ENCODE results near the gene KIF3B. TPM values are rescaled to one million over a fixed set of nuclear protein-coding genes. Genes with fewer than 3 reads are reported as not detected.

Gene KIF3B
- total RNA-seq, 3 donors from 2014 or later = 69.3 to 90.4 (median 78.9) TPM

DNA sequence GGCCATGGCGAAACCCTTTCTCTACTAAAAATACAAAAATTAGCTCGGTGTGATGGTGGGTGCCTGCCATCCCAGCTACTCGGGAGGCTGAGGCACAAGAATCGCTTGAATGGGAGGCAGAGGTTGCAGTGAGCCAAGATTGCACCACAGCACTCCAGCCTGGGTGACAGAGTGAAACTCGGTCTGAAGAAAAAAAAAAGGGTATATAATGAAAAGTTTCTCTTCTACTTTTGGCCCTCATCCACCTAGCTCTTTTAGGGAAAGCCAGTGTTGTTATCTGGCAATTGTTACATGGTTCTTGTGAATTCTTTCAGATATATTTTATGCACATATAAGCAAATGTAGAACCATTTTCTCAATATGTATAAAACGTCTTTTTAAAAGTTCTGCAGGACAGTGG is 19.0 kb downstream of the KIF3B start:
- Mint-ChIP-seq H3K4me3 (no peak overlapping the region), H3K27me3 (ENCODE audit: low read depth) (no peaks in the 10 kb centered on the region), H3K4me1 (ENCODE audit: low read depth) (peaks cover 31% of the 10 kb centered on the region), H3K36me3 (ENCODE audit: insufficient read depth) (peaks cover 9% of the 10 kb centered on the region), H3K9me3 (no peaks in the 10 kb centered on the region)
- ATAC-seq = no peak
- no peak for DNase-seq

DNA sequence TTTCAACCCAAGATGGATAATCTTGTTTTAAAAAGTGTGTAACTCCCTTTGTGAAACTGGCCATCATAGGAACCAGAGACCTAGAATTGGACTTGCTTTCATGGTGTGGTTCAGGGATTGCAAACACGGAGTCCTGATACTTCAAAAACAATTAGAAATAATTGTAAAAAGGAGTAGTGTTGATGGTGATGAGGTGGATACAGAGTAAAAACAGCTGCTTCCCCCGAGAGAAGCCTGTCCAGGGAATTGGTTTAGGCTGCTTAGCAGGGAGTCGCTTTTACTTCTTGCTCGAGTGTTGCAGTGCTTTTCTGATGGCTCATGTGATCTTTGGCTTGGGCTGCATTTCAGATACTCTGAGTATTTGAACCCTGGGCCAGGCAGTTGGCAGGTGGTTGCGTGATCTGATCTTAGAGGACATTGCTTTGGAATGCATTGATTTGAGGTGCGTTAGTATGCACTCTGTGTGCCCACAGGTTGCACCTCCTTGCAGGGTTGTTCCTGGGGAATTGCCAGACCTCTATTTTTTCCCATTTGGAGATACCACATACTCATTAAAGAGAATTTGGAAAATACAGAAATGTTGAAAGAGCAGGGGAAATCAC is 19.5 kb downstream of the KIF3B start:
- H3K4me3 Mint-ChIP-seq = no peak overlapping the region
- peaks cover 14% of the 10 kb centered on the region for H3K36me3 Mint-ChIP-seq (ENCODE audit: insufficient read depth)
- no peaks in the 10 kb centered on the region for H3K9me3 Mint-ChIP-seq
- DNase-seq (no peak), ATAC-seq (no peak)
- no peaks in the 10 kb centered on the region for H3K27me3 Mint-ChIP-seq (ENCODE audit: low read depth)
- H3K4me1 Mint-ChIP-seq (ENCODE audit: low read depth) = peaks cover 36% of the 10 kb centered on the region

DNA sequence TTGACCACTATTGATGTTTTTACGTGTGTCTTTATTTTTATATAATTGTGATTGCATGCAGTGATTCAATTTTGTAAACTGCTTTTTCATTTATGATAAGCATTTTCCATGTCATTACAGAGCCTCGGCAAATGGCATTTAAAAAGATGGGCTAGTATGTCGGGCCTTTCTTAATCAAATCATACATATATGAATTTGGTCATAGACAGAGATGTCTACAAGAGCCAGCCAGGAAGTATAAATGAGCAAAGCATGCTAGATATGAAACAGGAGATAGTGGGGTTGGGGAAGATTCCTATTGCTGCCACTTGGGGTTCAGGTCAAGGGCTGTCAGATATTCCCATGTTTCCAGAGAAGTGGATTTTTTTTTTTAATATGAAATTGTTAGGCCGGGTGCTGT is 20.0 kb downstream of the KIF3B start:
- ATAC-seq (no peak), DNase-seq (no peak)
- H3K4me3 Mint-ChIP-seq = no peak overlapping the region
- H3K27me3 Mint-ChIP-seq (ENCODE audit: low read depth) = no peaks in the 10 kb centered on the region
- H3K9me3 Mint-ChIP-seq = no peaks in the 10 kb centered on the region
- H3K4me1 Mint-ChIP-seq (ENCODE audit: low read depth) = peaks cover 38% of the 10 kb centered on the region
- peaks cover 19% of the 10 kb centered on the region for H3K36me3 Mint-ChIP-seq (ENCODE audit: insufficient read depth)

DNA sequence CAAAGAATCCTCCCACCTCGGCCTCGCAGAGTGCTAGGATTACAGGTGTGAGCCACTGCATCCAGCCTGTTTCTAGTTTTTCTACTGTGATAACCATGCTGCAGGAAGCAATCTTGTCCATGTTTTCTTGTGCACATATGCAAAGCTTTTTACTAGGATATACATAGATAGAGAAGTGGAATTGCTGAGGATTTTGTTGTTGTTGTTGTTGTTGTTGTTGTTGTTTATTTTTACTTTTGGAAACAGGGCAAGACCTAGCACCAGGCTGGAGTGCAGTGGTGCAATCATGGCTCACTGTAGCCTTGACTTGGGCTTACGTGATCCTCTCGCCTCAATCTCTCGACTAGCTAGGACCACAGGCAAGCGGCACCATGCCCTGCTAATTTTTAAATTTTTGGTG is 23.2 kb downstream of the KIF3B start:
- ATAC-seq (no peak), DNase-seq (no peak)
- no peak overlapping the region for H3K4me3 Mint-ChIP-seq
- peaks cover 29% of the 10 kb centered on the region for H3K4me1 Mint-ChIP-seq (ENCODE audit: low read depth)
- no peaks in the 10 kb centered on the region for H3K27me3 Mint-ChIP-seq (ENCODE audit: low read depth)
- no peaks in the 10 kb centered on the region for H3K9me3 Mint-ChIP-seq
- H3K36me3 Mint-ChIP-seq (ENCODE audit: insufficient read depth) = peaks cover 17% of the 10 kb centered on the region

DNA sequence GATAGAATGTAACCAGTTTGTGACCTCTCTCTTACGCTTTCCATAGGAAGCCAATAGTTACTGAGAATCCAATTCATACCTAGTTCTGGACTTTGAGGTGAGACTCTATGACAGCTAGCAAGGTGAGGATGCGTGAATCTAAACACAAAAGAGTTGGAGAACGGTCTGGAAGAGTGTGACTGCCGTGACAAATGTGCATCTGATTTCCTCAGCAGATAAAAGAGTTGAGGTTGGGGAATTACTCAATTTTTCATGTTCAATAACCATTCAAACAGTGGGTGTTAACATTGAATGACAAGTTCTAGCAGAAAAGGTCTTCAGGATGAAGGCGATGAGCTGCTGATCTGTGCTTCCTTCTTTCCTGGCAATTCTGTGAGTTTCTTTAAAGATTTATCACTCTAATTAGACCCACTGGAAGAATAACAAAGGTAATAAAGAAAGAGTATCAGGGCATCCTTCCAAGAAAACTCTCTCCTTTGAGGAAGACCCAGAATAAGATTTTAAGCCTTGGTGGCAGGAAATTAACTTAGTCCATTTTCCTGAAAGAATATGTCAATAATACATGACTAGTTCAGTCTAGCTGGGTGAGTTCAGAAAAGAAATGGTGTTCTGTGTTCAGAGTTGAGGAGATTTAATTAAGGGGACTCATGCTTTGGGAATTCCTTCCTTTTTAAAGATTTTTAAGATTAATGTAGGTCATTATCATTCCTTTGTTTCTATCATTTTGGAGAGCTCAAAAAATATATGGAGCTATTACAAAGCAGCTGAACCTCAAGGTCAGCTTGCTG is 24.5 kb downstream of the KIF3B start:
- no peaks in the 10 kb centered on the region for H3K9me3 Mint-ChIP-seq
- peaks cover 19% of the 10 kb centered on the region for H3K36me3 Mint-ChIP-seq (ENCODE audit: insufficient read depth)
- no peak overlapping the region for H3K4me3 Mint-ChIP-seq
- ATAC-seq = peak in 1 of 2 donors; percentile 51
- no peaks in the 10 kb centered on the region for H3K27me3 Mint-ChIP-seq (ENCODE audit: low read depth)
- H3K4me1 Mint-ChIP-seq (ENCODE audit: low read depth) = peaks cover 28% of the 10 kb centered on the region
- no peak for DNase-seq

DNA sequence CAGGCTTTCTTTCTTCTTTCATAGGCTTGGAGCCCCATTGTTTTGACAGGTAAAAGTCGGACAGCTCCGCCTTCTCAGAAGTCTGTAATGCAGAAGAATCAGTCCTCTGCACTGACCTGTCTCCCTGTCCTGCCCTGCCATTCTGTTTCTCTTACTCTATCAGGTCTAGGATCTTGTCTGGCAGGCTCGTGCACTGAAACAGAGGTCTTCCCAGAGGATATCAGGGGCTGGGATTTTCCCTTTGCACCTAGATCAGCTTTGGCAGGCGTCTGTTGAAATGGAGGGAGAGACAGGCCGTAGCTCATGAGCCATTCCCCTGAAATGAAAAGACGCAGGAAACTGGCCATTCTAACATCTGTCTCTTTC is 25.0 kb downstream of the KIF3B start:
- H3K4me3 Mint-ChIP-seq = no peak overlapping the region
- H3K4me1 Mint-ChIP-seq (ENCODE audit: low read depth) = peaks cover 23% of the 10 kb centered on the region
- no peaks in the 10 kb centered on the region for H3K27me3 Mint-ChIP-seq (ENCODE audit: low read depth)
- peaks cover 21% of the 10 kb centered on the region for H3K36me3 Mint-ChIP-seq (ENCODE audit: insufficient read depth)
- H3K9me3 Mint-ChIP-seq = no peaks in the 10 kb centered on the region
- no peak for DNase-seq
- ATAC-seq = no peak

DNA sequence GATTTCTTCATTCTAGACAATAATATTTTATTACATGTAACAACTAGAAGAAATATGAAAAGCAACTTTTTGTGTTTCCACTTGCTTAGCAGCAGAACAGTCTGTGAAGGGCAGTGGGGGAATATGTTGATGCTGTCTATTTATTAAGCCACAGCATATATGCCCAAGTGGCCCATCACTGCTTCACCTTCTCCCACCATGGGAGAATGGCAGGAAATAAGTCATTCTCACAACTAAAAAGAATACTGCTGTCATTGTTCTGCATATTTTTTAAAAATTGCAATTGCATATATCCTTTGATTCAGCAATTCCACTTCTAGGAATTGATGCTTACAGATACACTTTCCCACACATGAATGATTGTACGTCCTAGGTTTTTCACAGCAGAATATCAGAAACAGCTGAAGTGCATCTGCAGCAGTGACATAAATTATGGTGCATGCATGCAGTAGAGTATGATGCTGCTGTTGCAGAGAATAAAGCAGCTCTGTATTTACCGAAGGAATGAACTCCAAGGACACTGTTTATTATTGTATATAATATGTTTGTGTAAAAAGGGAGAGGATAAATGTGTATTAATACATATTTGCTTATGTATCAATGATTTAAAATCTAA is 26.8 kb downstream of the KIF3B start:
- no peak for ATAC-seq
- DNase-seq = no peak
- H3K9me3 Mint-ChIP-seq = no peaks in the 10 kb centered on the region
- peaks cover 16% of the 10 kb centered on the region for H3K4me1 Mint-ChIP-seq (ENCODE audit: low read depth)
- H3K36me3 Mint-ChIP-seq (ENCODE audit: insufficient read depth) = peaks cover 21% of the 10 kb centered on the region
- no peak overlapping the region for H3K4me3 Mint-ChIP-seq
- no peaks in the 10 kb centered on the region for H3K27me3 Mint-ChIP-seq (ENCODE audit: low read depth)

DNA sequence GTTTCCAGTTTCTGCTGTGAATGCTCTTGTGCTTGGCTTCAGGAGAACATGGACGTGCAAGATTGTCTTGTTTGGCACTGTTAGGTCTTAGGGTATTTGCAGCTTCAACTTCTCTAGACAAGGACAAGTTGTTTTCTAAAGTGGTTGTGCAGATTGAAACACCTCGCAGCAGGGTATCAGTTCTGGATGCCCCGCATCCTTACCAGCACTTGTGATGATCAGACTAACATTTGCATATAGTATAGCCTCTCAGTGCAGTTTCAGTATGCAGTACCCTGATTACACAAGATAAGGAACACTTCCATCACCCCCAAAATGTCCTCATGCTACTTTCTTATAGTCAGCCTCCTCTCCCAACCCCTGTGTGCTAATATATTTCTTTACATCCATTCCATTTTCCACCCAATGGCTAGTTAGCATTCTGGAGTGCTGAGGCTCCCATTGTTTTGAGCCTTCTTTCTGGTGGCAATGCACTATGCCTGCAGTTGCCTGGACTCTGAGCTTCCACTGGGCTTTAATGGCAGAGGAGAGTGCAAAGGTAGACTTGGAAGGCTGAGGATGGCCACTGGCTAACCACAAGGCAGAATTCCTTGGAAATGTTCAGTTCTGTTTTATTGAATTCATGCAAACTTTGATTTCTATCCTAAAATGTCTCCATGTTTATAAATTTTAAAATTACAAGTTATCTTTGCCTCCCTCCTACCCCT is 35.4 kb downstream of the KIF3B start:
- peaks cover 6% of the 10 kb centered on the region for H3K4me1 Mint-ChIP-seq (ENCODE audit: low read depth)
- DNase-seq (no peak), ATAC-seq (no peak)
- peaks cover 44% of the 10 kb centered on the region for H3K36me3 Mint-ChIP-seq (ENCODE audit: insufficient read depth)
- H3K4me3 Mint-ChIP-seq = no peak overlapping the region
- no peaks in the 10 kb centered on the region for H3K27me3 Mint-ChIP-seq (ENCODE audit: low read depth)
- no peaks in the 10 kb centered on the region for H3K9me3 Mint-ChIP-seq

DNA sequence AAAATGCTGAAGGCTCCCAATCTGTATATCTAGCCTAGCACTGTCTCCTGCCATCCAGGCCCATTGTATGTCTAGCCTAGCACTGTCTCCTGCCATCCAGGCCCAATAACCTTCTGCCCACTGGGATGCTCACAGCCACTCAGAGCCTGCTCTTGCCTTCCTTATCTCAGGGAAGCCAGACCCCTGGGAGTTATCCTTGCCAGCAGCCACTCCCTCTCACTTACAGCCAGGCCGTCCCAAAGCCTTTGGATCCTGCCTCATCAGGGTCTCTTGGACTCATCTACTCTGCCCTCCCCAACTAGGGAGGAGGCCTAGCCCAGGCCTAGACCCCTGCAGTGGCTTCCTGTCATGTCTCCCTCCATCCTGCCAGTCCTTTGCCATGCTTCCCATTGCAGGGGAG is 37.3 kb downstream of the KIF3B start:
- Mint-ChIP-seq H3K9me3 (no peaks in the 10 kb centered on the region), H3K4me1 (ENCODE audit: low read depth) (peaks cover 10% of the 10 kb centered on the region), H3K4me3 (no peak overlapping the region), H3K36me3 (ENCODE audit: insufficient read depth) (peaks cover 51% of the 10 kb centered on the region), H3K27me3 (ENCODE audit: low read depth) (no peaks in the 10 kb centered on the region)
- no peak for ATAC-seq
- DNase-seq = no peak

DNA sequence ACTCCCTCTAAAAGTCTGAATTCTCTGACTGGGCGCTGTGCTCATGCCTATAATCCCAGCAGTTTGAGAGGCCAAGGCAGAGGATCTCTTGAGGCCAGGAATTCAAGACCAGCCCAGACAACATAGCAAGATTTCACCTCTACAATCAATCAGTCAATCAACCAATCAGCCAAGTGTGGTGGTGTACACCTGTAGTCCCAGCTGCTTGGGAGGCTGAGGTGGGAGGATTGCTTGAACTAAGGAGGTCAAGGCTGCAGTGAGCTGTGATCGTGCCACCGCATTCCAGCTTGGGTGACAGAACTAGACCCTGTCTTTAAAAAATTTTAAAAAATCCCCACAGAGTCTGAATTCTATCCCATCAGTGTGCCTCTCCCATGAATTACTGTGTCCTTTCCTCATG is 37.9 kb downstream of the KIF3B start:
- no peak for DNase-seq
- H3K9me3 Mint-ChIP-seq = no peaks in the 10 kb centered on the region
- ATAC-seq = no peak
- H3K4me3 Mint-ChIP-seq = no peak overlapping the region
- peaks cover 47% of the 10 kb centered on the region for H3K36me3 Mint-ChIP-seq (ENCODE audit: insufficient read depth)
- peaks cover 10% of the 10 kb centered on the region for H3K4me1 Mint-ChIP-seq (ENCODE audit: low read depth)
- H3K27me3 Mint-ChIP-seq (ENCODE audit: low read depth) = no peaks in the 10 kb centered on the region

DNA sequence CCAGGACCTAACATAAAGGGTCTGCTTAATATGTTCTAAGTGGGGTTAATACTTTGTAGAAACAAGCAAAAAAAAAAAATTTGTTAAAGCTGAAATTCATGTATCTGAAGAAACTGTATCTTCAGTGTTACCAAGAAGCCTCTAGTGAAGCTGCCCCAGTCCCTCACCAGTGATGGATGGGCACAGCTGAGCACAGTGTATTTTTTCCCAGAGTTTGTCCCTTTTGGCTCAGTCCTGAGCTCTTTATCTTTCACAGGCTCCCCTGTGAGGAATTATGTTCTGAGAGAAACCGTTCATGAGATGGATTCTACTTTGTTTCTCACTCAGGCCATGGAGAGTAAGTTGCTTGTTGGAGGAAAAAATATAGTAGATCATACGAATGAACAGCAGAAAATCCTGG is 38.4 kb downstream of the KIF3B start:
- no peak overlapping the region for H3K4me3 Mint-ChIP-seq
- no peaks in the 10 kb centered on the region for H3K27me3 Mint-ChIP-seq (ENCODE audit: low read depth)
- H3K9me3 Mint-ChIP-seq = no peaks in the 10 kb centered on the region
- H3K36me3 Mint-ChIP-seq (ENCODE audit: insufficient read depth) = peaks cover 46% of the 10 kb centered on the region
- DNase-seq (no peak), ATAC-seq (no peak)
- H3K4me1 Mint-ChIP-seq (ENCODE audit: low read depth) = peaks cover 10% of the 10 kb centered on the region

DNA sequence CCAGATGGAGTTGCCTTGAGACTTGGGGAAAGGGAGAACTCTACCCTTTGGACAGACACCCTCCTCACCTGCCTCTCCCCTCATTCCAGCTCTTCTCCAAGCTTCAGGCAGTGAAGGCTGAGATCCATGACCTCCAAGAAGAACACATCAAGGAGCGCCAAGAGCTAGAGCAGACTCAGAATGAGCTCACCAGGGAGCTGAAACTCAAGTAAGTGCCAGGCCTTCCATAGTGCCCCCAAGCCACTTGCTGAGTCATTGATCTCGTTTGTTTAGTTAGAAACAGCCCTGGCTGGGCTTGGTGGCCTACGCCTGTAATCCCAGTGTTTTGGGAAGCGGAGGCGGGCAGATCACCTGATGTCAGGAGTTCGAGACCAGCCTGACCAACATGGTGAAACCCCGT is 39.2 kb downstream of the KIF3B start:
- ATAC-seq (no peak), DNase-seq (no peak)
- Mint-ChIP-seq H3K4me1 (ENCODE audit: low read depth) (peaks cover 13% of the 10 kb centered on the region), H3K4me3 (no peak overlapping the region), H3K36me3 (ENCODE audit: insufficient read depth) (peaks cover 49% of the 10 kb centered on the region), H3K9me3 (no peaks in the 10 kb centered on the region), H3K27me3 (ENCODE audit: low read depth) (no peaks in the 10 kb centered on the region)

DNA sequence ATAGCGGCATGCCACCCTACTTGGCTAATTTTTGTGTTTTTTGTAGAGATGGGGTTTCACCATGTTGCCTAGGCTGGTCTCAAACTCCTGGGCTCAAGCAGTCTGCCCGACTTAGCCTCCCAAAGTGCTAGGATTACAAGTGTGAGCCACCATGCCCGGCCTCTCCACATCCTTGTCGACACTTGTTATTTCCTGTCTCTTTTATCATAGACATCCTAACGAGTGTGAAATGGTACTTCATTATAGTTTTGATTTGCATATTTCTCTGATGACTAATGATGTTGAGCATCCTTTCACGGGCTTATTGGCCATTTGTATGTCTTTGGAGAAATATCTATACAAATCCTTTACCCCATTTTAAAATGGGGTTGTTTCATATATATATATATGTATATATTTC is 41.6 kb downstream of the KIF3B start:
- Mint-ChIP-seq H3K27me3 (ENCODE audit: low read depth) (no peaks in the 10 kb centered on the region), H3K4me3 (no peak overlapping the region), H3K9me3 (no peaks in the 10 kb centered on the region), H3K4me1 (ENCODE audit: low read depth) (peaks cover 7% of the 10 kb centered on the region), H3K36me3 (ENCODE audit: insufficient read depth) (peaks cover 39% of the 10 kb centered on the region)
- no peak for DNase-seq
- ATAC-seq = peak; percentile 48 to 52

DNA sequence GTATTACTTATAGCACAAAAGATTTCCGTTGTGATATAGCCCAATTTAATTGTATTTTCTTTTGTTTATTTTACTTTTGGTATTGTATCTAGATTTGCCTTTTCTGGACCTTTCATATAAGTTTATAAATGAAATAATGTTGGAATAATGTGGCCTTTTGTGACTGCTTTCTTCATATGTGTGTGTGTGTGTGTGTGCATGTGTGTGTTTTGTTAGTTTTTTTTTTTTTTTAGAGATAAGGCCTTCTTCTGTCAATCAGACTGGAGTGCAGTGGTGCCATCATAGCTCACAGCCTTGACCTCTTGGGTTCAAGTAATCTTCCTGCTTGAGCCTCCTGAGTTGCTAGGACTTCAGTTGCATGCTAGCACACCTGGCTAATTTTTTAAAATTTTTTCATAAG is 42.9 kb downstream of the KIF3B start:
- peaks cover 7% of the 10 kb centered on the region for H3K4me1 Mint-ChIP-seq (ENCODE audit: low read depth)
- H3K9me3 Mint-ChIP-seq = no peaks in the 10 kb centered on the region
- no peaks in the 10 kb centered on the region for H3K27me3 Mint-ChIP-seq (ENCODE audit: low read depth)
- H3K4me3 Mint-ChIP-seq = no peak overlapping the region
- ATAC-seq (no peak), DNase-seq (no peak)
- peaks cover 32% of the 10 kb centered on the region for H3K36me3 Mint-ChIP-seq (ENCODE audit: insufficient read depth)
